ENCODE data around the gene CENPN. TPM values are rescaled to one million over a fixed set of nuclear protein-coding genes. Genes with fewer than 3 reads are reported as not detected.
A peak's percentile ranks its signal among the peaks of the same experiment; 100 is the strongest.

Gene CENPN
- total and polyA plus RNA-seq, 2 of the 13 experiments (the other 11 are each of a cell fraction or from before 2014, with no cell fraction given) = 29.7 to 129 TPM

- TF ChIP-seq HBP1 (CRISPR knock-in tag; IDR thresholded peaks at IDR 0.05; ENCODE audit: low read depth) (peak; percentile 65), TOE1 (CRISPR knock-in tag; IDR thresholded peaks at IDR 0.05) (peak; percentile 52; the same call in 1 of the 2 replicates), ZNF574 (CRISPR knock-in tag; IDR thresholded peaks at IDR 0.05) (peak; percentile 79), ZFP36L1 (CRISPR knock-in tag; IDR thresholded peaks at IDR 0.05) (peak; percentile 90), SP1 (IDR thresholded peaks at IDR 0.05) (peak; percentile 84), SP1 (CRISPR knock-in tag; IDR thresholded peaks at IDR 0.05) (peak; percentile 91), MIXL1 (CRISPR knock-in tag; IDR thresholded peaks at IDR 0.05) (no peak), NCOA2 (CRISPR knock-in tag; IDR thresholded peaks at IDR 0.05) (no peak; the same call in 1 of the 2 replicates), REXO4 (CRISPR knock-in tag; IDR thresholded peaks at IDR 0.05; ENCODE audit: borderline replicate concordance) (0 out of 2 replicates have a peak, but pooled peaks have one; percentile 10), KAT2B (IDR thresholded peaks at IDR 0.05; ENCODE audit: borderline replicate concordance, low read depth, low read length) (no peak), ZFX (CRISPR knock-in tag; IDR thresholded peaks at IDR 0.05; ENCODE audit: low read depth) (peak; percentile 82; the same call in 1 of the 2 replicates), CENPT (CRISPR knock-in tag; IDR thresholded peaks at IDR 0.05; ENCODE audit: low read depth) (0 out of 2 replicates have a peak, but pooled peaks have one; percentile 15), SUZ12 (IDR thresholded peaks at IDR 0.05; ENCODE audit: low read depth, low read length) (no peak), ZNF263 (CRISPR knock-in tag; IDR thresholded peaks at IDR 0.05) (peak; percentile 89), SIN3A (IDR thresholded peaks at IDR 0.05; ENCODE audit: borderline replicate concordance, low read depth, low read length) (peak; percentile 77), PCBP1 (IDR thresholded peaks at IDR 0.05; ENCODE audit: borderline replicate concordance, low read depth, low read length) (peak; percentile 100), ARID5B (CRISPR knock-in tag; IDR thresholded peaks at IDR 0.05) (peak; percentile 38; the same call in 1 of the 2 replicates), ZNF546 (CRISPR knock-in tag; conservative IDR thresholded peaks at IDR 0.05) (no peak; the same call in 1 of the 2 replicates), BCL6 (CRISPR knock-in tag; IDR thresholded peaks at IDR 0.05) (peak; percentile 9; the same call in 1 of the 2 replicates), ZNF3 (CRISPR knock-in tag; IDR thresholded peaks at IDR 0.05) (peak; percentile 3; the same call in 1 of the 2 replicates)
Observed at GRCh38 chr16:81006813-81007695, at the start of gene CENPN, which contains the start of gene CMC2 (continued).

Data from HepG2 (cell line).